Osteoblast (primary cell): ENCODE measurements around the gene LMAN1. TPM values are rescaled to one million over a fixed set of nuclear protein-coding genes. Genes with fewer than 3 reads are reported as not detected.

Experiments
- DNase-seq: peaks from one replicate; pipeline ENCODE4 v3.0.0; 2011; ENCODE audit warnings: low spot score, mixed read lengths; ENCODE audit not compliant: insufficient read length; ENCODE audit errors: missing footprints
- H2AFZ ChIP-seq: 2 replicates; pipeline ENCODE4 v1.6.0; 2011; ENCODE audit warnings: mild to moderate bottlenecking, low read length
- H3K27ac ChIP-seq: 2 replicates; pipeline ENCODE4 v1.5.1; 2011; ENCODE audit warnings: mild to moderate bottlenecking, low read depth, low read length, moderate library complexity
- H3K27me3 ChIP-seq: 2 replicates; pipeline ENCODE4 v1.6.0; 2012; ENCODE audit warnings: mild to moderate bottlenecking, control low read depth, inconsistent platforms, low read length, moderate library complexity; ENCODE audit not compliant: insufficient read depth
- H3K36me3 ChIP-seq: 2 replicates; pipeline ENCODE4 v1.5.1; 2011; ENCODE audit warnings: mild to moderate bottlenecking, low read length, control low read depth, moderate library complexity; ENCODE audit not compliant: insufficient read depth
- H3K4me1 ChIP-seq: 2 replicates; pipeline ENCODE4 v1.5.1; 2011; ENCODE audit warnings: mild to moderate bottlenecking, low read length, control low read depth, moderate library complexity; ENCODE audit not compliant: insufficient read depth
- H3K4me2 ChIP-seq: 2 replicates; pipeline ENCODE4 v1.6.0; 2011; ENCODE audit warnings: mild to moderate bottlenecking, low read length; ENCODE audit not compliant: insufficient read depth
- H3K4me3 ChIP-seq: fragments of 200-600 bp; sonication (generic); 3 replicates; pipeline ENCODE4 v1.5.1; 2012; ENCODE audit warnings: mild to moderate bottlenecking, low read length, inconsistent platforms; ENCODE audit not compliant: insufficient read depth
- H3K79me2 ChIP-seq: 2 replicates; pipeline ENCODE4 v1.6.0; 2012; ENCODE audit warnings: mild to moderate bottlenecking, low read length, control low read depth, inconsistent platforms; ENCODE audit not compliant: insufficient read depth
- H3K9me3 ChIP-seq: 2 replicates; pipeline ENCODE4 v1.5.1; 2011; ENCODE audit warnings: low read depth, low read length, control low read depth
- H4K20me1 ChIP-seq: 2 replicates; pipeline ENCODE4 v1.6.0; 2012; ENCODE audit warnings: mild to moderate bottlenecking, low read length, control low read depth; ENCODE audit not compliant: insufficient read depth
- total RNA-seq: library from RNA; depleted of rRNA; stranded (reverse); fragments of >200 nt; gene quantifications from 2 replicates; pipeline ENCODE4 v1.2.3, GENCODE V29; 2012
- TF ChIP-seq, protein P1 (sequence below): IDR thresholded peaks from 2 replicates; pipeline ENCODE4 v1.5.1; 2011; ENCODE audit warnings: mild to moderate bottlenecking, low read depth, low read length, moderate library complexity; ENCODE audit errors: extremely low read depth

Gene LMAN1
- total RNA-seq, 1 donor = 210 TPM

DNA sequence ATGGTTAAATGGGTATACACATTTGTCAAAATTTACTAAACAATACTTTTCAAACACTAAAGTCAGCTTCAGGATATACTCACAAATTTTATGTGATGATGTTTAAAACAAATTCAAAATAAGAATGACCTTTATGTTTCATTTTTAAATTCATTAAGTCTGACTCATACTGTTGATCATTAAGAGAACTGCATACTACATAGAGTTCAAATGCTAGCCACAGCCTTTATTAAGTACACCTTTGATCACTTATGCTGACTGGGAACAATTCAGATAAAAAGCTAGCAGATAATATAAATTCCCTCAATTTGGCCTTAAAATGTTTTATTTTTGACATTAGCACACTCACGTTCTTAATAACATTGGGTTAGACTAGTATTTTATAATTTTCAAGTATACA lies 14.1 kb downstream of the LMAN1 start:
- Histone ChIP-seq H3K9me3 (no peaks in the 10 kb centered on the region), H3K4me3 (no peak overlapping the region), H4K20me1 (peaks cover 38% of the 10 kb centered on the region), H3K27me3 (no peaks in the 10 kb centered on the region), H3K4me2 (no peak overlapping the region), H3K36me3 (peaks cover 88% of the 10 kb centered on the region), H3K27ac (no peak overlapping the region), H3K4me1 (no peaks in the 10 kb centered on the region), H2AFZ (no peak overlapping the region), H3K79me2 (peaks cover 63% of the 10 kb centered on the region)
- no peak for DNase-seq
- TF ChIP-seq, protein P1, sequence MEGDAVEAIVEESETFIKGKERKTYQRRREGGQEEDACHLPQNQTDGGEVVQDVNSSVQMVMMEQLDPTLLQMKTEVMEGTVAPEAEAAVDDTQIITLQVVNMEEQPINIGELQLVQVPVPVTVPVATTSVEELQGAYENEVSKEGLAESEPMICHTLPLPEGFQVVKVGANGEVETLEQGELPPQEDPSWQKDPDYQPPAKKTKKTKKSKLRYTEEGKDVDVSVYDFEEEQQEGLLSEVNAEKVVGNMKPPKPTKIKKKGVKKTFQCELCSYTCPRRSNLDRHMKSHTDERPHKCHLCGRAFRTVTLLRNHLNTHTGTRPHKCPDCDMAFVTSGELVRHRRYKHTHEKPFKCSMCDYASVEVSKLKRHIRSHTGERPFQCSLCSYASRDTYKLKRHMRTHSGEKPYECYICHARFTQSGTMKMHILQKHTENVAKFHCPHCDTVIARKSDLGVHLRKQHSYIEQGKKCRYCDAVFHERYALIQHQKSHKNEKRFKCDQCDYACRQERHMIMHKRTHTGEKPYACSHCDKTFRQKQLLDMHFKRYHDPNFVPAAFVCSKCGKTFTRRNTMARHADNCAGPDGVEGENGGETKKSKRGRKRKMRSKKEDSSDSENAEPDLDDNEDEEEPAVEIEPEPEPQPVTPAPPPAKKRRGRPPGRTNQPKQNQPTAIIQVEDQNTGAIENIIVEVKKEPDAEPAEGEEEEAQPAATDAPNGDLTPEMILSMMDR = no peak

DNA sequence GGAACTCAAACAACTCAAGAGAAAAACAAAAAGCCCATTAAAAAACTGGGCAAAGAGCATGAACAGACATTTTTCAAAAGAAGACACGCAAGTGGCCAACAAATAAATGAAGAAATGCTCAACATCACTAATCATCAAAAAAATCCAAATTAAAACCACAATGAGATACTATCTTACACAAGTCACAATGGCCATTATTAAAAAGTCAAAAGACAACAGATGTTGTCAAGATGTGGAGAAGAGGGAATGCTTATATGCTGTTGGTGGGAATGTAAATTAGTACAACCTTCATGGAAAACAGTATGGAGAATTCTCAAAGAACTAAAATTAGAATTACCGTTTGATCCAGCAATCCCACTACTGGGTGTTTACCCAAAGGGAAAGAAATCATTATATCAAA lies 15.1 kb downstream of the LMAN1 start:
- Histone ChIP-seq H3K36me3 (peaks cover 88% of the 10 kb centered on the region), H4K20me1 (peaks cover 46% of the 10 kb centered on the region)

GRCh38 chr18:59340817-59341216 lies 18.2 kb downstream of the LMAN1 start:
- no peak overlapping the region for H3K4me3 ChIP-seq
- H3K27me3 ChIP-seq = no peaks in the 10 kb centered on the region
- peaks cover 73% of the 10 kb centered on the region for H3K79me2 ChIP-seq
- no peaks in the 10 kb centered on the region for H3K9me3 ChIP-seq
- H3K36me3 ChIP-seq = peaks cover 88% of the 10 kb centered on the region
- no peak overlapping the region for H2AFZ ChIP-seq
- no peaks in the 10 kb centered on the region for H3K4me1 ChIP-seq
- H4K20me1 ChIP-seq = peaks cover 56% of the 10 kb centered on the region
- H3K4me2 ChIP-seq = no peak overlapping the region
- H3K27ac ChIP-seq = no peak overlapping the region
- TF ChIP-seq, protein P1 = no peak
- DNase-seq = no peak

More for the DNA sequence above, 15.1 kb downstream of the LMAN1 start:
- no peak for DNase-seq
- no peak overlapping the region for H3K4me3 ChIP-seq
- H3K4me1 ChIP-seq = no peaks in the 10 kb centered on the region
- peaks cover 71% of the 10 kb centered on the region for H3K79me2 ChIP-seq
- TF ChIP-seq, protein P1 = no peak
- H3K27me3 ChIP-seq = no peaks in the 10 kb centered on the region
- H3K4me2 ChIP-seq = no peak overlapping the region
- H3K9me3 ChIP-seq = no peaks in the 10 kb centered on the region
- no peak overlapping the region for H2AFZ ChIP-seq
- no peak overlapping the region for H3K27ac ChIP-seq

DNA sequence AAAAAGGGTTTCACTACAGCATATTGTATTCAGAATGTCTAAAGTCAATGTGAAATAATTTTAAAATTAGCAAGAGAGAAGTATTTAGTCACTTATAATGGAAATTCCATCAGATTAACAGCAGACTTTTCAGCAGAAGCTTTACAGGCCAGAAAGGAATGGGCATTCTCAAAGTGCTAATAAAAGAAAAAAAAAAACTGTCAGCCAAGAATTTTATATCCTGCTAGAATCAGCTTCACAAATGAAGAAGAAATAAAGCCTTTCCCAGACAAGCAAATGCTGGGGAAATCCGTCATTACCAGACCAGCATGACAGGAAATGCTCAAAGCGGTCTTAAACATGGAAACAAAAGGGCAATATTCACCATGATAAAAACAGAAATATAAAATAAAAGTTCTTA lies 18.8 kb downstream of the LMAN1 start:
- DNase-seq = no peak
- Histone ChIP-seq H3K4me3 (no peak overlapping the region), H3K4me2 (no peak overlapping the region), H3K27ac (no peak overlapping the region), H3K27me3 (no peaks in the 10 kb centered on the region), H4K20me1 (peaks cover 60% of the 10 kb centered on the region), H3K9me3 (no peaks in the 10 kb centered on the region), H3K79me2 (peaks cover 72% of the 10 kb centered on the region), H3K4me1 (no peaks in the 10 kb centered on the region), H2AFZ (no peak overlapping the region), H3K36me3 (peaks cover 88% of the 10 kb centered on the region)
- TF ChIP-seq, protein P1 = no peak
